ENCODE measurements around the gene DLX1.
A peak's percentile ranks its signal among the peaks of the same experiment; 100 is the strongest.

The DLX1 gene

DNA sequence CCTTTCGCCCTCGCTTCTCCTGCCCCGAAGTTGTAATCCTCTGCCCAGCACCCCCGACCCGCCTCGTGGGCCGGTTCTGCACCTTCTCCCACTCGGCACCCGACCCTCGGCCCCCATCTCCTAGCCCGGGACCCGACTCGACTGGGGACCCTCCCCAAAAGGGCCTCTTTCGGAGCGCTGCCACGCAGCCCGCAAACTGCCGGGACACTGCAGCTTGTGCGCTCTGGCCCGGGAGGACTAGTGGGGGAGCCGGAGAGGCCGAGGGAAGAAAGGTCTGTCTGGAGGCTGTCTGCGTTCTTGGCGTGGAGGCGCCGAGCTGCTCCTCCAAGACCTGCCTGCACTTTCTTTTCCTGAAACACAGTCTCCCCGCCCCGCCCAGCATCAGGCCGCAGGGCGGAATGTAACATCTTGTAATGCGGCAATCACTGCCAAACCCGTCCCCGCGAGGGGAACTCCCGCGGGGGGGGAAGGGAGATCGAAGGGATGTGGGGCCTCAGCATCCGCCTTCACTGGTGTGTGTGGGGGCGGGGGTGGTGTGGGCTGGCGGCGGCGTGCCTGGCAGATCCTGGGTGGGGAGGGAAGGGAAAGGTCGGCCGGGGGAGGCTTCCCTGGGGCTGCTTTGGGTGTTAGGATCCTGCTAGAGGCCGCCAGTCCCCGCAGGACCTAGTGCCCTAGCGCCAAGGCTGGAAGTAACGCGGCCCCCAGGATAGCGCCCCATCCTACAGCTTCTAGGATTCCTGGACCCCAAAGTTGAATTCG, 10.0 kb downstream of the DLX1 start (continued):
- TF ChIP-seq, protein P1, sequence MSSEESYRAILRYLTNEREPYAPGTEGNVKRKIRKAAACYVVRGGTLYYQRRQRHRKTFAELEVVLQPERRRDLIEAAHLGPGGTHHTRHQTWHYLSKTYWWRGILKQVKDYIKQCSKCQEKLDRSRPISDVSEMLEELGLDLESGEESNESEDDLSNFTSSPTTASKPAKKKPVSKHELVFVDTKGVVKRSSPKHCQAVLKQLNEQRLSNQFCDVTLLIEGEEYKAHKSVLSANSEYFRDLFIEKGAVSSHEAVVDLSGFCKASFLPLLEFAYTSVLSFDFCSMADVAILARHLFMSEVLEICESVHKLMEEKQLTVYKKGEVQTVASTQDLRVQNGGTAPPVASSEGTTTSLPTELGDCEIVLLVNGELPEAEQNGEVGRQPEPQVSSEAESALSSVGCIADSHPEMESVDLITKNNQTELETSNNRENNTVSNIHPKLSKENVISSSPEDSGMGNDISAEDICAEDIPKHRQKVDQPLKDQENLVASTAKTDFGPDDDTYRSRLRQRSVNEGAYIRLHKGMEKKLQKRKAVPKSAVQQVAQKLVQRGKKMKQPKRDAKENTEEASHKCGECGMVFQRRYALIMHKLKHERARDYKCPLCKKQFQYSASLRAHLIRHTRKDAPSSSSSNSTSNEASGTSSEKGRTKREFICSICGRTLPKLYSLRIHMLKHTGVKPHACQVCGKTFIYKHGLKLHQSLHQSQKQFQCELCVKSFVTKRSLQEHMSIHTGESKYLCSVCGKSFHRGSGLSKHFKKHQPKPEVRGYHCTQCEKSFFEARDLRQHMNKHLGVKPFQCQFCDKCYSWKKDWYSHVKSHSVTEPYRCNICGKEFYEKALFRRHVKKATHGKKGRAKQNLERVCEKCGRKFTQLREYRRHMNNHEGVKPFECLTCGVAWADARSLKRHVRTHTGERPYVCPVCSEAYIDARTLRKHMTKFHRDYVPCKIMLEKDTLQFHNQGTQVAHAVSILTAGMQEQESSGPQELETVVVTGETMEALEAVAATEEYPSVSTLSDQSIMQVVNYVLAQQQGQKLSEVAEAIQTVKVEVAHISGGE (tag by site-specific recombination; conservative IDR thresholded peaks at IDR 0.05; ENCODE audit: low read depth) = peak; percentile 18; the same call in 1 of the 2 replicates
- TF ChIP-seq, protein P2, sequence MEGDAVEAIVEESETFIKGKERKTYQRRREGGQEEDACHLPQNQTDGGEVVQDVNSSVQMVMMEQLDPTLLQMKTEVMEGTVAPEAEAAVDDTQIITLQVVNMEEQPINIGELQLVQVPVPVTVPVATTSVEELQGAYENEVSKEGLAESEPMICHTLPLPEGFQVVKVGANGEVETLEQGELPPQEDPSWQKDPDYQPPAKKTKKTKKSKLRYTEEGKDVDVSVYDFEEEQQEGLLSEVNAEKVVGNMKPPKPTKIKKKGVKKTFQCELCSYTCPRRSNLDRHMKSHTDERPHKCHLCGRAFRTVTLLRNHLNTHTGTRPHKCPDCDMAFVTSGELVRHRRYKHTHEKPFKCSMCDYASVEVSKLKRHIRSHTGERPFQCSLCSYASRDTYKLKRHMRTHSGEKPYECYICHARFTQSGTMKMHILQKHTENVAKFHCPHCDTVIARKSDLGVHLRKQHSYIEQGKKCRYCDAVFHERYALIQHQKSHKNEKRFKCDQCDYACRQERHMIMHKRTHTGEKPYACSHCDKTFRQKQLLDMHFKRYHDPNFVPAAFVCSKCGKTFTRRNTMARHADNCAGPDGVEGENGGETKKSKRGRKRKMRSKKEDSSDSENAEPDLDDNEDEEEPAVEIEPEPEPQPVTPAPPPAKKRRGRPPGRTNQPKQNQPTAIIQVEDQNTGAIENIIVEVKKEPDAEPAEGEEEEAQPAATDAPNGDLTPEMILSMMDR (tag by site-specific recombination; IDR thresholded peaks at IDR 0.05) = peak; percentile 9; the same call in 1 of the 2 replicates
- TF ChIP-seq KLF16 (tag by site-specific recombination; IDR thresholded peaks at IDR 0.05) (peak; percentile 29; the same call in 1 of the 2 replicates), ZNF366 (tag by site-specific recombination; conservative IDR thresholded peaks at IDR 0.05) (peak; percentile 54), RBAK (tag by site-specific recombination; IDR thresholded peaks at IDR 0.05) (no peak), ZNF473 (tag by site-specific recombination; IDR thresholded peaks at IDR 0.05) (no peak), SALL2 (tag by site-specific recombination; IDR thresholded peaks at IDR 0.05; ENCODE audit: borderline replicate concordance) (no peak)
- TF ChIP-seq, protein P3, sequence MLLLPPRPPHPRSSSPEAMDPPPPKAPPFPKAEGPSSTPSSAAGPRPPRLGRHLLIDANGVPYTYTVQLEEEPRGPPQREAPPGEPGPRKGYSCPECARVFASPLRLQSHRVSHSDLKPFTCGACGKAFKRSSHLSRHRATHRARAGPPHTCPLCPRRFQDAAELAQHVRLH (tag by site-specific recombination; IDR thresholded peaks at IDR 0.05) = no peak
- TF ChIP-seq, protein P4, sequence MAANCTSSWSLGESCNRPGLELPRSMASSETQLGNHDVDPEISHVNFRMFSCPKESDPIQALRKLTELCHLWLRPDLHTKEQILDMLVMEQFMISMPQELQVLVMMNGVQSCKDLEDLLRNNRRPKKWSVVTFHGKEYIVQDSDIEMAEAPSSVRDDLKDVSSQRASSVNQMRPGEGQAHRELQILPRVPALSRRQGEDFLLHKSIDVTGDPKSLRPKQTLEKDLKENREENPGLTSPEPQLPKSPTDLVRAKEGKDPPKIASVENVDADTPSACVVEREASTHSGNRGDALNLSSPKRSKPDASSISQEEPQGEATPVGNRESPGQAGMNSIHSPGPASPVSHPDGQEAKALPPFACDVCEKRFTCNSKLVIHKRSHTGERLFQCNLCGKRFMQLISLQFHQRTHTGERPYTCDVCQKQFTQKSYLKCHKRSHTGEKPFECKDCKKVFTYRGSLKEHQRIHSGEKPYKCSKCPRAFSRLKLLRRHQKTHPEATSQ (tag by site-specific recombination; IDR thresholded peaks at IDR 0.05) = no peak

DNA sequence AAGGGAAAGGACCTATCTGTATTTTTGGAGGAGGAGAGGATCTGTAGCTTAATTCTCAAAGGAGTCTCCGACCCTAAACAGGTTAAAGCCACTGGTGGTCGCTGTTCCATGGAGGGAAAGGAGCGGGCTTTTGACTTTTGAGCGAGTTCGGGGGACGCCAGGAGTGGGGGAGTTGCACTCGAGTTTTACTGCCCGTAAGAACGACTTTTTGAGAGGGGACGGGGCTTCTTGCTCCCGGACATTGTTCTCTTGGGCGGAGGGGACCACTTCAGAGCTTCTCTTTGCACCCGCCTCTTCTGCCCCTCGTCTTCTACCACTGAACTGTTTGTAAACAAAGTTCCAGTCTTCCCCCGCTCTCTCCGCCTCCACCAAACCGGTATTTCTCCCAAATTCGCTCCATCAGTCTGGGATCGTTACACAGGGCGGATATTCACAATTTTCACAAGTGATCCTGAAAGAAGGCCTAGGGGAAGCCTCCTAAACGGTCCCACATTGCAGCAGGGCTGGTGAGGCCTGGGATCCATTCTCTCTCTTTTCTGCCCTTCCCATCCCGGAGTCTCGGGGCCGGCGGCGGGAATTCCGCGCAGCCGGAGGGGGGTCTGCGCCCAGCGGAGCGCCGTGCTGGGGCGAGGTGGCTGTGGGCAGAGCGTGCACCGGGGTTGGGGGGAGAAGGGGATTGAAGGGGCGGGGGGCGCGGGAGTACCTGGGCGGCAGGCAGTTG, 10.8 kb downstream of the DLX1 start:
- peak overlapping the region; percentile 83 for H3K4me3 ChIP-seq (ENCODE audit: low read depth, low read length)
- H3K27ac ChIP-seq (ENCODE audit: extremely low read depth, low read depth, low read length) = peak overlapping the region; percentile 99
- CTCF ChIA-PET = interaction anchor here (0.5 to 2.3 kb wide), 6 partner anchors 11 to 387 kb away, joined by 3 to 9 read pairs (median 3); partner anchors contain the start of gene DLX1
- H3K9me3 ChIP-seq (ENCODE audit: control insufficient read depth, insufficient read depth, low read depth, low read length) = no peaks in the 10 kb centered on the region
- H3K36me3 ChIP-seq (ENCODE audit: control insufficient read depth in 2 of 2, insufficient read depth in 1 of 2, low read length in 2 of 2) = peaks cover 0 to 19% of the 10 kb centered on the region in 2 experiments; a peak in 1 of 3 replicates
- POLR2A ChIA-PET = interaction anchor here (0.8 to 8.7 kb wide), 15 partner anchors 12 to 203 kb away, joined by 3 to 147 read pairs (median 6); partner anchors contain the start of genes DLX1, HAT1 and SLC25A12
- peaks cover 12% of the 10 kb centered on the region for H3K4me1 ChIP-seq (ENCODE audit: control insufficient read depth, insufficient read depth, low read length)
- TF ChIP-seq ZFHX2 (tag by site-specific recombination; conservative IDR thresholded peaks at IDR 0.05) = peak; percentile 48
- TF ChIP-seq ZNF157 (tag by site-specific recombination; IDR thresholded peaks at IDR 0.05) = no peak
- 0 out of 2 replicates have a peak, but pooled peaks have one; percentile 19 for TF ChIP-seq SP2 (tag by site-specific recombination; IDR thresholded peaks at IDR 0.05)
- no peak for TF ChIP-seq FEZF1 (tag by site-specific recombination; IDR thresholded peaks at IDR 0.05)
- TF ChIP-seq ZFP3 (tag by site-specific recombination; IDR thresholded peaks at IDR 0.05; ENCODE audit: low read depth) = no peak
- 0 out of 2 replicates have a peak, but pooled peaks have one; percentile 27 for TF ChIP-seq KLF1 (tag by site-specific recombination; IDR thresholded peaks at IDR 0.05)
- no peak for TF ChIP-seq ZNF23 (tag by site-specific recombination; IDR thresholded peaks at IDR 0.05; ENCODE audit: borderline replicate concordance)
- TF ChIP-seq ZNF664 (tag by site-specific recombination; IDR thresholded peaks at IDR 0.05) = no peak
- TF ChIP-seq, protein P5, sequence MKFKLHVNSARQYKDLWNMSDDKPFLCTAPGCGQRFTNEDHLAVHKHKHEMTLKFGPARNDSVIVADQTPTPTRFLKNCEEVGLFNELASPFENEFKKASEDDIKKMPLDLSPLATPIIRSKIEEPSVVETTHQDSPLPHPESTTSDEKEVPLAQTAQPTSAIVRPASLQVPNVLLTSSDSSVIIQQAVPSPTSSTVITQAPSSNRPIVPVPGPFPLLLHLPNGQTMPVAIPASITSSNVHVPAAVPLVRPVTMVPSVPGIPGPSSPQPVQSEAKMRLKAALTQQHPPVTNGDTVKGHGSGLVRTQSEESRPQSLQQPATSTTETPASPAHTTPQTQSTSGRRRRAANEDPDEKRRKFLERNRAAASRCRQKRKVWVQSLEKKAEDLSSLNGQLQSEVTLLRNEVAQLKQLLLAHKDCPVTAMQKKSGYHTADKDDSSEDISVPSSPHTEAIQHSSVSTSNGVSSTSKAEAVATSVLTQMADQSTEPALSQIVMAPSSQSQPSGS (tag by site-specific recombination; IDR thresholded peaks at IDR 0.05; ENCODE audit: low read depth) = no peak
- TF ChIP-seq ZNF510 (tag by site-specific recombination; IDR thresholded peaks at IDR 0.05; ENCODE audit: insufficient replicate concordance) = no peak
- peak; percentile 78 for TF ChIP-seq SCRT2 (tag by site-specific recombination; IDR thresholded peaks at IDR 0.05)
- TF ChIP-seq ZNF121 (tag by site-specific recombination; IDR thresholded peaks at IDR 0.05) = no peak
- no peak for TF ChIP-seq ZNF501 (tag by site-specific recombination; IDR thresholded peaks at IDR 0.05)
- no peak for TF ChIP-seq SCRT1 (tag by site-specific recombination; IDR thresholded peaks at IDR 0.05; ENCODE audit: borderline replicate concordance)
- TF ChIP-seq, protein P6, sequence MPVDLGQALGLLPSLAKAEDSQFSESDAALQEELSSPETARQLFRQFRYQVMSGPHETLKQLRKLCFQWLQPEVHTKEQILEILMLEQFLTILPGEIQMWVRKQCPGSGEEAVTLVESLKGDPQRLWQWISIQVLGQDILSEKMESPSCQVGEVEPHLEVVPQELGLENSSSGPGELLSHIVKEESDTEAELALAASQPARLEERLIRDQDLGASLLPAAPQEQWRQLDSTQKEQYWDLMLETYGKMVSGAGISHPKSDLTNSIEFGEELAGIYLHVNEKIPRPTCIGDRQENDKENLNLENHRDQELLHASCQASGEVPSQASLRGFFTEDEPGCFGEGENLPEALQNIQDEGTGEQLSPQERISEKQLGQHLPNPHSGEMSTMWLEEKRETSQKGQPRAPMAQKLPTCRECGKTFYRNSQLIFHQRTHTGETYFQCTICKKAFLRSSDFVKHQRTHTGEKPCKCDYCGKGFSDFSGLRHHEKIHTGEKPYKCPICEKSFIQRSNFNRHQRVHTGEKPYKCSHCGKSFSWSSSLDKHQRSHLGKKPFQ (tag by site-specific recombination; IDR thresholded peaks at IDR 0.05) = no peak
- TF ChIP-seq HOXD13 (CRISPR knock-in tag; IDR thresholded peaks at IDR 0.05; ENCODE audit: borderline replicate concordance) = no peak
